Type B pancreatic cell (in vitro differentiated cells): ENCODE measurements around the gene LIMS2. TPM values are rescaled to one million over a fixed set of nuclear protein-coding genes. Genes with fewer than 3 reads are reported as not detected.

ENCODE experiments used
- DNase-seq: peaks from one replicate; pipeline ENCODE4 v3.0.0; 2021; ENCODE audit warnings: mixed read lengths; ENCODE audit not compliant: unreplicated experiment; ENCODE audit errors: extremely low spot score
- H3K27ac Mint-ChIP-seq: 2 replicates; pipeline ENCODE4 v1.8.0; 2021; ENCODE audit warnings: mild to moderate bottlenecking, mixed read lengths
- H3K27me3 Mint-ChIP-seq: 2 replicates; pipeline ENCODE4 v1.8.0; 2021; ENCODE audit warnings: mixed read lengths
- H3K36me3 Mint-ChIP-seq: 2 replicates; pipeline ENCODE4 v1.8.0; 2021; ENCODE audit warnings: mixed read lengths
- H3K4me1 Mint-ChIP-seq: one replicate; pipeline ENCODE4 v1.8.0; 2021; ENCODE audit warnings: mixed read lengths; ENCODE audit not compliant: unreplicated experiment
- H3K4me3 Mint-ChIP-seq: 2 replicates; pipeline ENCODE4 v1.8.0; 2021; ENCODE audit warnings: mild to moderate bottlenecking, mixed read lengths
- H3K9me3 Mint-ChIP-seq: 2 replicates; pipeline ENCODE4 v1.8.0; 2021; ENCODE audit warnings: mixed read lengths
- total RNA-seq: library from RNA; stranded (reverse); gene quantifications from 2 replicates; pipeline ENCODE4 v1.2.1, GENCODE V29; 2021; ENCODE audit warnings: low replicate concordance
- TF ChIP-seq, protein P1 (sequence below): fragments of 200-600 bp; sonication (generic); conservative IDR thresholded peaks from 2 replicates; pipeline ENCODE4 v1.5.0; 2021; ENCODE audit warnings: antibody characterized with exemption, mild to moderate bottlenecking

The LIMS2 gene
- total RNA-seq, 1 donor from 2014 or later, result 13.1 TPM

DNA sequence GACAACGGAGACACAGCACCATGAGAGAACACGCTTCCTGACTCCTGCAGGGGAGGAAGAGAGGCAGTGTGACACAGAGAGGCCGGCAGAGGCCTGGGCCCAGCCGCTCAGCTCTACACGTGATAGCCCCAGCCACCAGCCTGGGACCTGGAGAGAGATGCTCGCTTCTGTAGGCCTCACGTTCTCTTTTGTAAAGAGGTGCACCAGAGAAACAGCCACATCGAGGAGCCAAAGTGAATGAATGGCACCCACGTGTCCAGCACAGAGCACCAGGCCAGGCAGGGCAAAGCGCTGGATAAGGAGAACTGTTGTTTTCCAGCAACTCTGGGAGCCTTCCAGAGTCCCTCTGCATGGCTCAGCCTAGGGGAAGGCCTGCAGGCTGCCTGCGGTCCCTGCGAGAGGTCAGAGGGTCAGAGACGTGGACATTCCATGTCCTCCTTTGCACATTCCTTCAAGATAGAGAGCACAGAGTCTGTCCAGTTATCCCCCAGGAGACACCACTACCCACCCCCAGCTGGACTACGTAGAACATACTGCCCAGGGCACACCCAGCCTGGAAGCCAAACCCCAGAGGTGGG lies 14.2 kb downstream of the LIMS2 start:
- Mint-ChIP-seq H3K9me3 (no peaks in the 10 kb centered on the region), H3K4me3 (no peak overlapping the region), H3K27me3 (peaks cover 34% of the 10 kb centered on the region), H3K27ac (no peak overlapping the region), H3K36me3 (no peaks in the 10 kb centered on the region), H3K4me1 (peaks cover 5% of the 10 kb centered on the region)
- no peak for DNase-seq
- TF ChIP-seq, protein P1, sequence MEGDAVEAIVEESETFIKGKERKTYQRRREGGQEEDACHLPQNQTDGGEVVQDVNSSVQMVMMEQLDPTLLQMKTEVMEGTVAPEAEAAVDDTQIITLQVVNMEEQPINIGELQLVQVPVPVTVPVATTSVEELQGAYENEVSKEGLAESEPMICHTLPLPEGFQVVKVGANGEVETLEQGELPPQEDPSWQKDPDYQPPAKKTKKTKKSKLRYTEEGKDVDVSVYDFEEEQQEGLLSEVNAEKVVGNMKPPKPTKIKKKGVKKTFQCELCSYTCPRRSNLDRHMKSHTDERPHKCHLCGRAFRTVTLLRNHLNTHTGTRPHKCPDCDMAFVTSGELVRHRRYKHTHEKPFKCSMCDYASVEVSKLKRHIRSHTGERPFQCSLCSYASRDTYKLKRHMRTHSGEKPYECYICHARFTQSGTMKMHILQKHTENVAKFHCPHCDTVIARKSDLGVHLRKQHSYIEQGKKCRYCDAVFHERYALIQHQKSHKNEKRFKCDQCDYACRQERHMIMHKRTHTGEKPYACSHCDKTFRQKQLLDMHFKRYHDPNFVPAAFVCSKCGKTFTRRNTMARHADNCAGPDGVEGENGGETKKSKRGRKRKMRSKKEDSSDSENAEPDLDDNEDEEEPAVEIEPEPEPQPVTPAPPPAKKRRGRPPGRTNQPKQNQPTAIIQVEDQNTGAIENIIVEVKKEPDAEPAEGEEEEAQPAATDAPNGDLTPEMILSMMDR, result no peak

DNA sequence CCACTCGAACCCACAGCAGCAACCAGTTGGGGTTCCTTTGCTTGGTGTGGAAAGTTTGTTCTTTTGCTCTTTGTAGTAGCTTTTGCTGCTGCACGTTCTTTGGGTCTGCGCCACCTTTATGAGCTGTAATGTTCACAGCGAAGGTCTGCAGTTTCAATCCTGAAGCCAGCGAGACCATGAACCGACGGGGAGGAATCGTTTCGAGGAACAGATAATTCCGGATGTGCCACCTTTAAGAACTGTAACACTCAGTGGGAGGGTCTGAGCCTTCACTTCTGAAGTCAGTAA lies 15.1 kb downstream of the LIMS2 start:
- TF ChIP-seq, protein P1, result no peak
- H3K9me3 Mint-ChIP-seq, result no peaks in the 10 kb centered on the region
- H3K4me1 Mint-ChIP-seq, result peaks cover 9% of the 10 kb centered on the region
- H3K4me3 Mint-ChIP-seq, result no peak overlapping the region
- H3K27ac Mint-ChIP-seq, result no peak overlapping the region
- DNase-seq, result no peak
- no peaks in the 10 kb centered on the region for H3K36me3 Mint-ChIP-seq
- peaks cover 25% of the 10 kb centered on the region for H3K27me3 Mint-ChIP-seq

DNA sequence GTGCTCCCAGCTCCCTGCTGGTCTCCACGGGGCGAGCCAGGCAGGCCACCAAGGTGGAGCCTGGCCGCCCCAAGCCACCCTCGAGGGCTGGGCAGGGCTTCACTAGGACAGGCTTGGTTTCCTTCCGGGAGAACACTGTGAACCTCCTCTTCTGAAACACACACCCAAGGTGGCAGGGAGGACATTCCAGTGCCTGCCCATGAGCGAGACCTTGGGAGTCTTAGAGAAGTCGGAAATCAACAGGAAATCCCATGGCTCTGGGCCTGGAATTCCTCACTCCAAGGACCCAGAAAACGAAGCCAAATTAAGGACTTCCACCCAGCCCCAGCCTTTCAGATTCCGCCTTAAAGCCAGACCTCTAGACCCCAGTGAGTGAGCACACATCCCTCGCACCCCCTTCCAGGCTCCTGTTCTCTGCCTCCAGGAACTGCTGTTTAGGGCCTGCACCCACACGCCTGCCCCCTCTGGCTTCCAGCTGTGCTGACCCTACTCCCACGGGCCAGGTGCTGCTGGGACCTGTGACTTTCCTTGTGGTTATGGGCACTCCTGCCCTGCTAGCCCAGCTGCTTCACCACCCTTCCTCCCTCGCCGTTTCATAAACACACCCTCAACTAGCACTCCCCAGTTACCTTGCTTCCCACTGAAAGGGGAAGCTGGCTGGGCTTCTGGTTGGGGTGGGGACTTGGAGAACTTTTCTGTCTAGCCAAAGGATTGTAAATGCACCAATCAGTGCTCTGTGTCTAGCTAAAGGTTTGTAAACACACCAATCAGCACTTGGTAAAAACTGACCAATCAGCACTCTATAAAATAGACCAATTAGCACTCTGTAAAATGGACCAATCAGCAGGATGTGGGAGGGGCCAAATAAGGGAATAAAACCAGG lies 15.7 kb downstream of the LIMS2 start:
- peaks cover 19% of the 10 kb centered on the region for H3K27me3 Mint-ChIP-seq
- peaks cover 11% of the 10 kb centered on the region for H3K4me1 Mint-ChIP-seq
- no peak overlapping the region for H3K27ac Mint-ChIP-seq
- H3K9me3 Mint-ChIP-seq, result no peaks in the 10 kb centered on the region
- DNase-seq, result no peak
- TF ChIP-seq, protein P1, result no peak
- H3K4me3 Mint-ChIP-seq, result no peak overlapping the region
- H3K36me3 Mint-ChIP-seq, result no peaks in the 10 kb centered on the region

DNA sequence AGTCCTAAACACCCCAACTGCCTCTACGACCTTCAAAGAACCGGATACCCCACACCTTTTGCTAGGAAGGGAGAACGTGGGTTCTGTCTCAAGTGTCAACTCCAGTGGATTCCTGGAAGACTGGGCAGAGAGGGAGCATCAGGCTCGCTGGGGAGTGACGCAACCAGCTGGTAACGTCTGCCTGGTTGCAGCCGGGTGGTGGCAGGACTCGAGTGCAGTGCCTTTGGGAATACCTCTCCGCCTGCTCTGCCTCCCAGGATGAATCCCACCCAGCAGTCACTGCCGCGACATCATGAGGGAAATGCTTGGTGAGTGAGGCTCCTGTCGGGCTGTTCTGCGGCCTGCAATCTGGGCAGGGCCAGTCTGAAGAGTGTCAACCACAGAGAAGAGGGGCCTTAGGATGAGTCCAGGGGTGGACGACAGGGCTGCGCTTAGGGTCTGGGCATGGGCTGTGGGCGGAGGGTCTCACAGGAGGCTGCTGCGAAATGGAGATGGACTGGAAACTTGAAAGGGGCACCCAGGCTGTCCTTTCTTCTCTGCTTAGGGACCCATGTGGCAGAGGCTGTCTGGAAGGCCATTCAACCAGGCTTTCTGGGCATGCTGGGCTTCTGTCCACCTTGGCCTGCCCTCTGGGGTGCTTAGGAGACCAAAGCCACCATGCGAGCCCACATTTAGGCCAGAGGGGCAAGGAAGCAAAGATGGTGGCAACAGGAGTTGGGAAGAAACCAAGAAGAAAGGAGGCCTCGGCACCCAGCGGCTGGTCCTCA lies 16.5 kb downstream of the LIMS2 start:
- no peaks in the 10 kb centered on the region for H3K9me3 Mint-ChIP-seq
- no peak overlapping the region for H3K27ac Mint-ChIP-seq
- H3K4me1 Mint-ChIP-seq, result peaks cover 11% of the 10 kb centered on the region
- DNase-seq, result no peak
- H3K4me3 Mint-ChIP-seq, result no peak overlapping the region
- TF ChIP-seq, protein P1, result no peak
- peaks cover 15% of the 10 kb centered on the region for H3K27me3 Mint-ChIP-seq
- H3K36me3 Mint-ChIP-seq, result no peaks in the 10 kb centered on the region

DNA sequence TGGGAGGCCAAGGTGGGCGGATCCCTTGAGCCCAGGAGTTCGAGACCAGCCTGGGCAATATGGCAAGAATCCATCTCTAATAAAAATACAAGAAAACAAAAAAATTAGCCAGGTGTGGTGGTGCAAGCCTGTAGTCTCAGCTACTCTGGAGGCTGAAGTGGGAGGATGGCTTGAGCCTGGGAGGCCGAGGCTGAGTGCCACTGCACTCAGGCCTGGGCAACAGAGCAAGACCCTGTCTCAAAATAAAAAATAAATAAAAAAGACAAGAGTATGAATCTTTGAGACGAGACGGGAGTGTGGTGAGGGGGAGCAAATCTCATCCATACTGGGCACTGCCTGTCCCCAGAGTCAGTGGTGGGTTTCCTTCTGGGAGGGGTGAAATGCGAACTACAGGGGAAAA lies 17.2 kb downstream of the LIMS2 start:
- TF ChIP-seq, protein P1, result no peak
- H3K27ac Mint-ChIP-seq, result no peak overlapping the region
- H3K4me3 Mint-ChIP-seq, result no peak overlapping the region
- peaks cover 8% of the 10 kb centered on the region for H3K27me3 Mint-ChIP-seq
- no peak for DNase-seq
- H3K9me3 Mint-ChIP-seq, result no peaks in the 10 kb centered on the region
- no peaks in the 10 kb centered on the region for H3K36me3 Mint-ChIP-seq
- H3K4me1 Mint-ChIP-seq, result peaks cover 11% of the 10 kb centered on the region
